ENCODE data around the gene PTPN2. TPM values are rescaled to one million over a fixed set of nuclear protein-coding genes. Genes with fewer than 3 reads are reported as not detected.
"Not testable (repeated sequence)": the region's sequence is repeated elsewhere in the genome, so short reads cannot be mapped to it uniquely, and the experiment has no call there.

Gene PTPN2
- total RNA-seq, result 38.5 and 46.6 TPM in 2 replicates
- 14.1 TPM for polyA plus RNA-seq (2012)

DNA sequence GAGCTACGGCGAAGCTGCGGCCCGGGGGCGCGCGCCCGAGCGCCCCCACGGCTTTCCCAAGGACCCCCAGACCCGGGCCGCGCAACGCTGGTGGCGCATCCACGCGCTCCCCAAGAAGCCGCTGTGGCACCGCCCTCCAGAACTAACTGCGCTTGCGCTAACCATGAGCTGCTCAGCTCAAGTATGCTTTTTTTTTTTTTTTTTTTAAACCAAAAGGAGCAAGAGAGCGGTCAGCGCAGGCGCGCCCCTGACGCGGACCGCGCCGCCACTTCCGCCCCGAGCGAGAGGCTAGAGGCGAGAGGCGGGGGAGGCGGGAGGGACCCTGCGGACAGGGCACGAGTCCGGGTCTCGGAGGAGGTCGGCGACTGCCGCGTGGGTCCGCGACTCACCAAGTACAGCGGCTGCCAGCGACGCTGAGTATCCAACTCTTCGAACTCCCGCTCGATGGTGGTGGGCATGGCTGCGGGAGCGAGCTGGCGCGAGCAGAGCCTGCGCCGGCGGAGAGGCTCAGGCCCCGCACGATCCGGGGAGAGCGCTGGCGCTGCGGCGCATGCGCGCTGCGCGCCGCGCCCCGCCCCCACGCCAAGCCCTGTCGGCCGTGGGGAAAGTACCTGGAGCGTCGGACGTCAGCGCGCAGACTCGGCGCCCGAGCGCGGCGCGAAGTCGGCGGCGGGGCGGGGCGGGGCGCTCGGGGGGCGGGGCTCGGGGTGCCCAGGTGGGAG, at the start of gene PTPN2:
PTPN2 (minus strand) TSS at position 554 of the 722 bp plus-strand sequence; CDS start at position 458, 96 bp downstream.
- peak; percentile 95 for DNase-seq (ENCODE audit: low read depth)

DNA sequence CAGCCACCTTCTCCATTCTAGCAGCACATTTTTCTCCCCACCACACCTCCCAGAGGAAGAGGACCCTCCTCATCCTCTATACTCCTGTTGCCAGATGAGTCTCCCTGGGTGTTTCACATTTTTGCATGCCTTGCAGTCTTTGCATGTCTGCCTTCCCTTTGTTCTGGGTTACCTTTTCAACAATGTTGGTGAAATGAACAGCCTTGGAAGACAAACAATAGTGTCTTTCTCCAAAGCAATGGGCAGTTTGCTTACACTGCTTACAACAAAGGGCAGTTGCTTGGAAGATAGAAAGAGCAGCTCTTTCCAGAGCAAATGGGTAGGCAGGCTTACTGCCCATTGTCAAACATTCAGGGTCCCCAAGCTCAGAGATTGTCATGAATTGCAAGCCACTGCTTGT, 49.3 kb upstream of the PTPN2 start:
- DNase-seq (ENCODE audit: low read depth), result no peak

DNA sequence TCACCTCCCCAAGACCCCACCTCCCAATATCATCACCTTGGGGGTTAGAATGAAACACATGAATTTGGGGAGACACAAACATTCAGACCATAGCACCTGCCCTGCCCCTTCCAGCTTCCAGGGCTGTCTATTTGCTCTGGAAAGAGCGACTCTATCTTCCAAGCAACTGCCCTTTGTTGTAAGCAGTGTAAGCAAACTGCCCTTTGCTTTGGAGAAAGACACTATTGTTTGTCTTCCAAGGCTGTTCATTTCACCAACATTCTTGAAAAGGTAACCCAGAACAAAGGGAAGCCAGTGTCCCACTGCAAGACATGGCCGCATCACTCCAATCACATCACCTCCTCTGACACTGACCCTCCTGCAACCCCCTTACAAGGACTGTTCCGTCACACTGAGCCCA, 46.9 kb upstream of the PTPN2 start:
- no peak for DNase-seq (ENCODE audit: low read depth)

DNA sequence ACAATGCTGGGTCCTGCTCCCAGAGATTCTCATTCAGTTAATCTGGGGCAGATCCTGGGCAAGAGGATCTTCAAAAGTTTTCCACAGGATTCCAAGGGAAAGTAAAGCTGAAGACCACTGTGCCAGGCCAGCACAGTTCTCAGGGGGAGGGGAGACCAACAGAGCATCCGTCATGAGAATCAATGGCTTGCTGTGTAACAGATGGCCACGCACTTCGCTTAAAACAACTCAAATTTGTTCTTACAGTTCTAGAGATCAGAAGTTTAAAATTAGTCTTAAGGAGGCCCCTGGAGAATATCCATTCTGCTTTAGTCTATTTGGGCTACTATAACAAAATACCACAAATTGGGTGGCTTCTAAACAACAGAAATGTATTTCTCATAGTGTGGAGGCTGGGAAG, 46.3 kb upstream of the PTPN2 start:
- DNase-seq (ENCODE audit: low read depth), result no peak

DNA sequence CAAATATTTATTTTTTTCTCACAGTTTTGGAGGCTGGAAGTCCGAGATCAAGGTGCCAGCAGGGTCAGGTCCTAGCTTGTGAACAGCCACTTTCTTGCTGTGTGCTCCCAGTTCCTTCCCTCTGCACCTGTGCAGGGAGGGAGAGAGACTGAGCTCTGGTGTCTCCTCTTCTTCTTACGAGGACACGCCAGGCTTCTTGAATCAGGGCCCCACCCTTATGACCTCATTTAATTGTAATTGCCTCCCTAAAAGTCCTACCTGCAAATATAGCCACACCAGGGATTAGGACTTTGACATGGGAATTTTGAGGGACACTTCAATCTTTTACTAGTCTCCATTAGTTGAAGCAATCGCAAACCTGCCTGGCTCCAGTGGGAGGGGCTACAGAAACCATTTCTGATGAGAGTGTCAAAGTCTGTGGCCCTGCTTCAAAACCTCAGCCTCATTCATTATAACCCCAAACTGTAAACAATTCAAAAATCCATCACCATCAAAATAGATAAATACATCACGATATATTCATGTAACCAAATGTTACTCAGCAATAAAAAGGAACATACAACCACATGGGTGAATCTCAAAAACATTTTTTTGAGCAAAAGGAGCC, 45.5 kb upstream of the PTPN2 start:
- DNase-seq (ENCODE audit: low read depth), result no peak

DNA sequence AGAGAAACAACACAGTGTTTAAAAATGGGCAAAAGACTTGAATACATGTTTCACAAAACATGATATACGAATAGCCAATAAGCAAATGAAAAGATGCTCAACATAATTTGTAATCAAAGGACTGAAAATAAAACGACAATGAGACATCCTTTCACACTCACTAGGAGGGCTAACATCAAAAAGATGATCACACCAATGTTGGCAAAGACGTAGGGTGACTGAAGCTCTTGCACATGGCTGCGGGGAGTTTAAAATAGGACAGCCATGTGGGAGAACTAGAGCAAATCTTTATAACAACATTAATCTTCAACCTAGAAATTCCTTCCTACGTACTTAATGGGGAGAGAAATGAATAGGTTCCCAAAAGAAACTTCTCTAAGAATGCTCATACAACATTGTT, 44.6 kb upstream of the PTPN2 start:
- DNase-seq (ENCODE audit: low read depth), result no peak

DNA sequence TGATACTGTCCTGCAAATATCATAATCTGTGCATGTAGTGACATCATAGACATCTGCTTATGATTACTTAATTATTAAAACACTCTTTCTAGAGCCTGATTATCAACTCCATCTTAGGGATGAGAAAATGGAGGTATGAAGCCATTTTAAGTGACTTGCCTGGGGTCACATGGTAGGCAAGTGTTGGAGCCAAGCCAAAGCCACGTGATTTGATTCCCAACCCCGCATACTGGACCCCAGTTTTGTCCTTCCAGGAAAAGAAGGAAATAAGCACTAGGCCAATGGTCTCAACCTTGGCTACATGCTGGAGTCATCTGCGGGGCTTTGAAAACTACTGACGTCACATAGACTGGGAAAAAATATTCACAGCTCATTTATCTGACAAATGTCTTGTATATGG, 44.2 kb upstream of the PTPN2 start:
- DNase-seq (ENCODE audit: low read depth), result no peak

DNA sequence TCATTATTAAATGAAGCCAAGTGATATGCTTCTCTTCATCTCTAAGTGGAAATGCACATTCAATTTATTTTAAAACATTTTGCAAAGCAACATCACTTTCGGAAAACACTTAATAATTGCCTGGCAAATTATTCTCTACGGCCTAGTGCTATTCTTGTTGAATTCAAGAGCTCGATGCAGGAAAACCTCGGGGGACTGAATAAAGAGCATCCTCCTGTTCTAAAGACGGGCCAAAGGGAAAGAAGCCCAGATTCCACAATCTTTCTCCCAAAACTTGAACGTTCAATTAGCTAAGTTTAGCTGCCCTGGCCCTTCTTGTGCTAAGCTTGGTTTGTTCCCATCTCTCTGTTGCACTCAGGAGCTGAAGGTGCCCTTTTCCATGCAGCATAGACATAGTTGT, 40.6 kb upstream of the PTPN2 start:
- DNase-seq (ENCODE audit: low read depth), result no peak

DNA sequence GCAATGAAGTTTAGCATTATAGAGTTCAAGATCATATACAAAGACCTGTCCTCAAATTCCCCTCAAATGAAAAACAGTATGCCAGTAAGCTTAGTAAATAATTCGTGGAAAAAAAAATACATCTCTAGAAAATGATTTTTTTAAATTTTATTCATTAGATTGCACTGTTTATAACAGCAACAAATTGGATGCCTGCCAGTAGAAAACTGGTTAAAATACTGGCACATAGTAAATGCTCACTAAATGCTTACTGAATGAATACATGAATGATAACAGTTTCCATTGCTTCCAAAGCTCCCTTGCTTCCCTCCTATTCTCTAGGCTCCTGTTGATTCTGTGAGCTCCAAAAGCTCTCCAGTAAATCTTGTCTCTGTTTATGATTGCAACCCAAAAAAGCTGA, 38.2 kb upstream of the PTPN2 start:
- DNase-seq (ENCODE audit: low read depth), result no peak

DNA sequence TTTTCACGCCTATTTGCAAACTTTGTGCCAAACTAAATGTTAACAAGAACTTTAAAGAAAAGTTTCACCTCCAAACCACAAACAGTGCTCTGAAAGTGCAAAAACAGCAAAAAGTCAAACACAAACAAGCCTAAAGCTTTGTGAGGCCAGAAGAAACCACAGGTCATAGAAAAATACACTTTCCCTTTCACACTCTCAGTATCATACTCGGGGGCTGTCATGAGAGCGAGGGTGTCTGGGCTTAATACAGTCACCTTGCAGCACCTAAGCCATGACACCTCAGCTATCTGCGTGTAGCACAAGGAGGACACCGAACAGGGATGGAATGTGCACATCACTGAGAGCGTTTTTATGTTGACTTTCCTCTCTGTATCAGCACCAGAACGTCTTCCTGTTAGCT, 37.1 kb upstream of the PTPN2 start:
- DNase-seq (ENCODE audit: low read depth), result no peak

DNA sequence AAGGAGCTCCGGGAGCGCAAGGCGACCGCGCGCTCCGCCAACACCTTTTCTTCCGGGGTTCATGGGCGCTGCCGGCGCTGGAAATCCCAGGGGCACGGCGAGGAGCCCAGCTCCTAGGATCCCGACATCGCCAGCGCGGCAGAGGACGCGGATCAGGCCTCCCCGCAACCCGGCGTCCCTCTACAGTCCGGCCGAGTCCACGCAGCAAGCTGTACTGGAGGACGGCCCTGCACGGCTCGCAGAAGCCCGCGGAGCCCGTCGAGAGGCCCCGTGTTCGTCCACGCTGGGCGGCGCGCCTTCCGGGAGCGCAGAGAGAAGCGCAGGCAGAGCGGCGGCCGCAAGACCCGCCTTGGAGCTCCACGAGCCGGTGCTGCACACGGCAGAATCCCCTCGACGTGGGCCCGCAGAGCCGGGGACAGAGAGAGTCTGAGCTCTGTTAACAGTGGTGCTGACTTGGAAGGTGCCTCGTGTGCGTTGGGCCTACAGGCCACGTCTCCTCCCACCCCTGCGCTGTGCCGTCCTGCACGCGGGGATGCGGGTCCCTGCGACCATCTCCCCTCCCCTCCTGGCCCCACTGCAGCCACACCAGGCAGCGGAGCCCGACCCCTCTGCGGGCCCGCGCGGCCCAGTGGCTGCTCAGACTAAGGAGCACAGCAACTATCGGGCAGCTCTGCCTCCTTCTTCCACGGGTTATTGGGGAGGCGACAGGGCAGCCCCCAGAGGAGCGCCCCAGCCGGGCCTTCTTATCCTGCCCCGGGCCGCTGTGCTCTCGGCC, 28.1 kb upstream of the PTPN2 start:
- DNase-seq (ENCODE audit: low read depth), result no peak

DNA sequence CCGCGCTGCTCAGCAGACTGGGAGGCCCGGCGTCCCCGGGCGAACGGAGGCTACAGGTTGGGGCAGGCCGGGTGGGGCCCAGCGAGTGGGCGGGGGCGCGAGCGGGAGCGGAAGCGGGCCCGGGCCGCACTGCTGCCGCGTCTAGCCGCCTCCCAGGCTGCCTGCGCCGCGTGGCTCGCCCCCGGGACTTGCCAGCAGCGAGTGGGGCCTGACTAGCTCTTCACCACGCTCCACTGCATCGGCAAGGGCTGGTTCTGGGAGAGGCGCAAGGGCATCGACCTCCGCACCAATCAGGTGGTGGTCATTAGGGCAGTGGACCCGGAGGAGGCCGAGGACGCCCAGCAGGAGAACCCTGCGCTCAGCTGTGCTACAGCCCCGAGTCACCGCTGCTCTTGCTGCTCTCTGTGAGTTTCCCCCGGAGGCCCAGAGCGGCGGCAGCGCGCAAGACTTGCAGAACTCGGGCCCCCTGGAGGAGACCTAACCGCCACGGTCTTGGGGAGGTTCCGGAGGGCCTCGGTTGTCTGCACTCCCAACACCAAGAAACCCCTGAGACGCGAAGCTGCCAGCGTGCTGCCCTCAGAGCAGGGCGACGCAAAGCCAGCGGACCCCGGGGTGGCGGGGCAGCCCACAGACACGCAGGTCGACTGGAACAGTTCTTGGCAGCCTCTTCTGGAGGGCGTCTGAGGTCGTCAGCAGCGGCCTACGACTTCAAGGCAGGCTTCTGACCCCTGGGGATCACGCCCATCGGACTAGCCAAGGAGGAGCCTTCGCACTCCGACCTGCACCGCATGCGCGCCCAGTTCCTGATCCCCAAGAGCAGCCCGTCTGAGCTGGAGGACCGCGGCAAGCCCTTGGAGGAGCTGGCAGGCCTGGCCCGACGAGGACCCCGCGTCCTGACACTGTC, 27.2 kb upstream of the PTPN2 start:
- DNase-seq (ENCODE audit: low read depth), result no peak

DNA sequence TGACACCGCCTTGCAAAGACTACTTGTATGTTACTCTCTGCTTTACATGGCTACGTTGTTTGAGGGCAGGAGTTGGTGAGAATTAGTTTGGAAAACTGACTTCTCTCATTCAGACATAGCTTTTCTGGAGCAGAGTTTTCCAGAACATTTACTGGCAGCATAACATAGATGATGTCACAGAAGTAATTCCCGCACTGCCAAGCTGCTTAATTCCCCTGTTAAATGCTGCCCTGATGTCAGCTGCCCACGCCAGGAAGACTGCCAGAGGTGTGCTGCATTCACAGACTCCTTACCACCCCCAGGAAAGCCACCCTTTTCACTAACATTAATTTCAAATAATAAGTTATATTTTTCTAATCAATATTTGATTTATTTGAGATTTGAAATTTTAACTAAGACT, 24.7 kb upstream of the PTPN2 start:
- no peak for DNase-seq (ENCODE audit: low read depth)

DNA sequence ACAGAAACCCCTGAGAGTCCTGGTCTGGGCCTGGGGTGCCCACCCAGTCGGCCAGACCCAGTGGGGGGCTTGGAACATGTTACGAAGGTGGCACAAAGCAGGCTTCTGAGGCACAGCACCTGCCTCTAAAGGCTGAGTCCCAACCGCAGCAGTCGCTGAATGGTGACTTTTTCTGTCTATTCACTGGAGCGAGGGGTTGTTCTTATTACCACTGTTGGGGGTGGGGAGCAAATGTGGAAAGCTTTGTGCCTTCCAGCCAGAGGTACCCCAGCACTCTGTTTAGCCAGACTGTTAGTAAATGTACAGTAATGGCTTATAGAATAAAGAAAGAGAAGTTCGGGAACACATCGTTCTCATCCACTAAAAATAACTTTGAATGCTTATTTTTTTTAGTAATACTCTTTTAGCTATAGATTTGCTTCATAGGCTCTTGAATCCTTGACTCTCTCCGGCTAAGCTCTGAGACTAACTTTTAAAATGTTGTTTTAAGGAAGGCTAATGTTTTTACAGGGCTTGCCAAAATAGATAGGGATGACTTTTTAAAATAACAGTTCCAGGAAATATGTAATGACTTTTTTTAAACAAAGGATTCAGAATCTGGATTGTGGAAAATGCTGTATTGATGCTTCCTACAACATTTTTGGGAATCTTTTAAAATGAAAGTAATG, 23.4 kb upstream of the PTPN2 start:
- DNase-seq (ENCODE audit: low read depth), result no peak

DNA sequence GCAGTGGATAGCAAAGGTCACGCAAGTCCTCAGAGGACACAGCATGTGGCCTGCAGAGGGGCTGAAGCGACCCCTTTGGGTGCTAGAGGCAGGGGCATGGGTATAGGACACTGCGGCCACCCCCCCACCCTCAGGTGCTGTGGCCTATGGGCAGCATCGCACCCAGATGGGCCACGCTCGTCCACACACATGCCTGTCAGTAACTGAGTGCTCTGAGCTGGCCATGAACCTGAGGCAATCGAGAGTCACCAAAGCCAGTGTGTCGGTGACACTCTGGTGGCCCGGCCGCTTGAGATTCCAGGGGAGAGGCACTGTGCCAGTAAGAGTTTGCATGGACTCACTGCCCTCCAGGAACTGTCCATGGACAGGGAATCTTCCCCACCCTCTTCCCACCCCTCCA, 22.7 kb upstream of the PTPN2 start:
- DNase-seq (ENCODE audit: low read depth), result no peak

DNA sequence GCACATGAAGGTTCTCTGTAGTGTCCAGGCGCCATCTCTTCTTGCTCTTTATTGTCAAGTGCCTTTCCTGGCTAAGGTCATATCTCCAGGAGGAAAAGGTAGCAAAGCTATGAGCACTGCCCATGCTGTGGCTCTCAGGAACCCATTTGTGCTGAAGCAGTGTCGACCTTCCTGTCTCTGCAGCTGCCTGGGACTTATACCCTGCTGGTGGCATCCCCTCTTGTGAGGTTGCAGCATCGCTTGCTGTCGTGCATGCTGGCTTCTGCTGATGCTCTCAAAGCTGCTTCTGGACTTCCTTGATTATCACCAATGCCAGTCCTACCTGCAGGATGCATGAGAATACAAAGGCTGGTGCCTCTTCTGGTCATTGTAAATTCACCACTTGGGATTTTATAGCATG, 22.1 kb upstream of the PTPN2 start:
- DNase-seq (ENCODE audit: low read depth), result no peak

DNA sequence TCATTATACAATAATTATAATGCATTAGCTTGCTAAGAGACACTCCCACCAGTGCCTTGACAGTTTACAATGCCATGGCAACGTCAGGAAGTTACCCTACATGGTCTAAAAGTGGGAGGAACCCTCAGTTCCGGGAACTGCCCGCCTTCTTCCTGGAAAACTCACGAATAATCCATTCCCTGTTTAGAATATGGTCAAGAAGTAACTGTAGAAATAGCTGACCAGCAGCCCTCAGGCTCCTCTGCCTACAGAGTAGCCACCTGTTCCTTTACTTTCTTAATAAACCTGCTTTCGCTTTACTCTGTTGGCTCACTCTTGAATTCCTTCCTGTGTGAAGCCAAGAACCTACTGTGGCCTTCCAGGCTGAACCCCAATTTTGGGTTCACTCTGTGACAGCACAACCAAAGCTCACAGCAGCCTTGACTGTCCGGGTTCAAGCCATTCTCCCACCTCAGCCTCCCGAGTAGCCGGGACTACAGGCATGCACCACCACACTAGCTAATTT, 20.0 kb upstream of the PTPN2 start:
- DNase-seq (ENCODE audit: low read depth), result peak; percentile 14

DNA sequence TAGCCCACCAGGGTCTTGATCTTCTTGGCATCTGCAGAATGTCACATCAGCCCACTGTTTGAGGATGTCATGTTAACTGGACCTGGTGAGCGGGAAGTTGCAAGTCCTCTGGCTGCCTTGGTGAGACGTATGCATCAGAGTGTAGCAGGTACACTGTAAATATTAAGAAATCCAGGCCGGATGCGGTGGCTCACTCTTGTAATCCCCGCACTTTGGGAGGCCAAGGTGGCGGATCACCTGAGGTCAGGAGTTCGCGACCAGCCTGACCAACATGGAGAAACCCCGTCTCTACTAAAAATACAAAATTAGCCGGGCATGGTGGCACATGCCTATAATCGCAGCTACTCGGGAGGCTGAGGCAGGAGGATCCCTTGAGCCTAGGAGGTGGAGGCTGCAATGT, 17.2 kb upstream of the PTPN2 start:
- DNase-seq (ENCODE audit: low read depth), result not testable (repeated sequence)

DNA sequence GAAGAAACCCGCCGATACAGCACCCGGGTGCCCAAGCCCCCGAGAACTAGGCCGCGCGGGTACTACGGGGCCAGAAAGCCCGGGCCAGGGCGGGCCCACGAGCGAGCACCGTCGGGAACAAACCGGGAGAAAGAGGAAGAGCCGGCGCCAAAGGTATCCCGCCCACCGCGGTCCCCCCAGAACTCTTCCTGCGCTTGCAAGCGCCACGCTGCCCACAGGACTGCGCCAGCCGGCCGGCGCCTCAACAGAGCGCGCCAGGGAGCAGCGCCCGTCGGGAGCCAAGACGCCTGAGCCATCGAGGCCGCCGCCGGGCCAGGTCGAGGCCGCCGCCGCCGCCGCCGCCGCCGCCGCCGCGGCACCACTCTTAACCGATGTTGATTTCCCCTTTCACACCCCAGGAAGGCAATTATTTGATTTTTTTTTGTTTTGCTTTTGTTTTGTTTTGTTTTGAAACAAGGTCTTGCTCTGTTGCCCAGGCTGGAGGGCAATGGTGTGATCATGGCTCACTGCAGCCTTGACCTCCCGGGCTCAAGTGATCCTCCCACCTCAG, 12.8 kb upstream of the PTPN2 start:
- DNase-seq (ENCODE audit: low read depth), result not testable (repeated sequence)

DNA sequence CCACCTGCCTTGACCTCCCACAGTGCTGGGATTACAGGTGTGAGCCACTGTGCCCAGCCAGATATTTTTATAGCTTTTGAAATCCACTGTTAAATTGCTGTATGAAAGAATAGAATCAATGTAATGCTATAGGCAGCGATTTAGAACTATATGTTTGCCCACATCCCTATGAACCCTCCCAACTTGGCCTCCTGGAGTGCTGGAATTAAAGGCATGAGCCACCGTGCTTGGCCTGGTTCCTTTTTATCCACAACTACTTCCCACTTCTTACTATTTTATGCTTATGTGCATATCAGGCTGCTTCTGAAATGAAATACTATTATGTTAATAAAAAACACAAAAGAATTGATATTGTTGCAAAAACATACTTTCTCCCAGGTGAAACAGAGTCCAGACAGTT, 11.6 kb upstream of the PTPN2 start:
- no peak for DNase-seq (ENCODE audit: low read depth)
